Fibroblast of pulmonary artery (primary cell): Measurements from ENCODE around the gene ZBTB25.
A peak's percentile ranks its signal among the peaks of the same experiment; 100 is the strongest.

Experiments
- DNase-seq: peaks from one replicate; pipeline ENCODE4 v3.0.0-alpha.2; 2010; ENCODE audit warnings: low read depth
- H3K4me3 ChIP-seq: replicated peaks from 2 replicates; pipeline ENCODE4 v1.5.1; 2011; ENCODE audit warnings: low read depth, mild to moderate bottlenecking, control low read depth, low read length, moderate library complexity
- TF ChIP-seq, protein P1 (sequence below): IDR thresholded peaks from 2 replicates; pipeline ENCODE4 v1.5.1; 2011; ENCODE audit warnings: mild to moderate bottlenecking, control low read depth, low read length, inconsistent platforms; ENCODE audit errors: missing control alignments

Gene ZBTB25

GRCh38 chr14:64500088-64500487, 3.5 kb downstream of the ZBTB25 start:
- DNase-seq = peak; percentile 32
- no peak overlapping the region for H3K4me3 ChIP-seq
- TF ChIP-seq, protein P1, sequence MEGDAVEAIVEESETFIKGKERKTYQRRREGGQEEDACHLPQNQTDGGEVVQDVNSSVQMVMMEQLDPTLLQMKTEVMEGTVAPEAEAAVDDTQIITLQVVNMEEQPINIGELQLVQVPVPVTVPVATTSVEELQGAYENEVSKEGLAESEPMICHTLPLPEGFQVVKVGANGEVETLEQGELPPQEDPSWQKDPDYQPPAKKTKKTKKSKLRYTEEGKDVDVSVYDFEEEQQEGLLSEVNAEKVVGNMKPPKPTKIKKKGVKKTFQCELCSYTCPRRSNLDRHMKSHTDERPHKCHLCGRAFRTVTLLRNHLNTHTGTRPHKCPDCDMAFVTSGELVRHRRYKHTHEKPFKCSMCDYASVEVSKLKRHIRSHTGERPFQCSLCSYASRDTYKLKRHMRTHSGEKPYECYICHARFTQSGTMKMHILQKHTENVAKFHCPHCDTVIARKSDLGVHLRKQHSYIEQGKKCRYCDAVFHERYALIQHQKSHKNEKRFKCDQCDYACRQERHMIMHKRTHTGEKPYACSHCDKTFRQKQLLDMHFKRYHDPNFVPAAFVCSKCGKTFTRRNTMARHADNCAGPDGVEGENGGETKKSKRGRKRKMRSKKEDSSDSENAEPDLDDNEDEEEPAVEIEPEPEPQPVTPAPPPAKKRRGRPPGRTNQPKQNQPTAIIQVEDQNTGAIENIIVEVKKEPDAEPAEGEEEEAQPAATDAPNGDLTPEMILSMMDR = no peak

DNA sequence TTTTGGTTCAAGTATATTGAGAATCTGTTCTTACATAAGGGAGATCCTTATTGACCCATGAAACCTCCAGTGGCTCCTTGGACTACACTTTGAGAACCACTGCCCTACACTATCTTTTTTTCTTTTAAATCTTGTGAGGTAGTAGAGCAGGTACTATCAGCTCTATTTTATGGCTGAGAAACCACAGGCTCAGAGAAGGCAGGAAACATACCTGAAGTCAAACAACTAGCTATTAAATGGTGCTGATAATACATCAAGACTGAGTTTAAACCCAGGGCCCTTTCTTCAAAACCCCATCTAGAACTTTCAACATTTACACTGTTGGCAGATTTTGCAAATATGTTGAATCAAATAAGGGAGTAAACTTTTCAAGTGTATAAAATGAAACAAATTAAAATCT, 6.9 kb downstream of the ZBTB25 start:
- no peak for DNase-seq
- TF ChIP-seq, protein P1 = no peak
- H3K4me3 ChIP-seq = no peak overlapping the region

GRCh38 chr14:64495252-64495651, 8.4 kb downstream of the ZBTB25 start:
- H3K4me3 ChIP-seq = no peak overlapping the region
- TF ChIP-seq, protein P1 = no peak
- DNase-seq = no peak

- TF ChIP-seq, protein P1 = no peak
- no peak overlapping the region for H3K4me3 ChIP-seq
- no peak for DNase-seq
Observed at GRCh38 chr14:64493455-64493854, 10.2 kb downstream of the ZBTB25 start.

DNA sequence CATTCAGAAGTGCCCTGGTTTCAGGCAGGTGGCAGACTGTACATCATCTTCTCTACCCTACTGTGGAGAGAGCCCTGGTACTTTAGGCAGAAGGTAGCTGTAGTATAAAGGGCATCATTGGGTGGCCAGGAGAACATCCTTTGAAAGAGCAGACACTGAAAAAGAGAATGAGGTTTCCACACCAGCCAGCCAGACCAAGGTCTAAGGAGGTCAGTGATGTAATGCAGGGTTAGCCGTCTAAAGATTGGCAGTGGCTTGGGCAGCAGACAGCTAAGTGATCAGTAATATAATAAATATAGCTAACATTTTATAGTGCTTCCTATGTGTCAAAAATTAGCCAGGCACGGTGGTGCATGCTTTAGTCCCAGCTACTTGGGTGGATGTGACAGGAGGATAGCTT, 12.0 kb downstream of the ZBTB25 start:
- no peak overlapping the region for H3K4me3 ChIP-seq
- TF ChIP-seq, protein P1 = no peak
- no peak for DNase-seq

DNA sequence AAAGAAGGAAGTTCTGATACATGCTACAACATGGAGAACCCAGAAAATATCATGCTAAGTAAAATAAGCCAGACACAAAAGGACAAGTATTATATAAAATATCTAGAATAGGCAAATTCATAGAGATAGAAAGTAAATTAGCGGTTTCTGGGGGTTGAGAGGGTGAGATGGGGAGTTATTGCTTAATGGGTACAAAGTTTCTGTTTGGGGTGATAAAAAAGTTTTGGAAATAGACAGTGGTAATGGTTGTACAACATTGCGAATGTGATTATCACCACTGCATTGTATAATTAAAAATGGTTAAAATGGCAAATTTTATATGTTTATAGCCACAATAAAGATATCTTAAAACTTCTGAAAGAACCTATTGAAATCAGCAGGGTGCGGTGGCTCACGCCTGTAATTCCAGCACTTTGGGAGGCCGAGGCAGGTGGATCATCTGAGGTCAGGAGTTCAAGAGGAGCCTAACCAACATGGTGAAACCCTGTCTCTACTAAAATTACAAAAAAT, 15.0 kb downstream of the ZBTB25 start:
- no peak overlapping the region for H3K4me3 ChIP-seq
- DNase-seq = no peak
- TF ChIP-seq, protein P1 = no peak

DNA sequence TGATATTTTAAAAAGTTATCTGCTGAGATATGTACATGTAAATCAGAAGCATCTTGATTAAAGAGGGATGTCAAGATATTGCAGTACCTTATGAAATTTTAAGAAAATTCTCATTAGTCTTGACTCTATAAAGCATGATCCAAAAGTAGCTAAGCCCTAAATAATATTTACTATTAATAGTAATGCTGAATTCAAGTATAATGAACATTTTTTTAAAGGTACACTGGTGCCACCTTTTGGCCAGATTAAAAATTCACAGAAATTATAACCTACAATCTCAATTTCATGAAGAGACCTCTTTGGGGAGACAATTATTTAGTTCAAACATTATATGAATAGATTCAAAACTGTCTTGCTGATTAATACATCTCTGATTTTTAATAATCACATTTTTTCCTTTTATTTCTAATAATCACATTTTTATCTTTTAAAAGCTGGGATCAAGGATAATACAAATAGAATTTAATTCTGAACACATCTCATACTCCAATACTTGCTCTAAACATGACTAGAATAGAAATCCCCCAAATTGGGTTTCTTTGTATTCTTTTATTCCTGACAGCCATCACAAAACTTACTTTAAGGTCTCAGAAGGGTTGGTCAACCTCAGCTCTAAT, 24.9 kb downstream of the ZBTB25 start:
- TF ChIP-seq, protein P1 = peak; percentile 38
- DNase-seq = peak; percentile 57

More for the DNA sequence above, 24.9 kb downstream of the ZBTB25 start:
- H3K4me3 ChIP-seq = no peak overlapping the region
